ENCODE measurements around the gene PROM2.
A peak's percentile ranks its signal among the peaks of the same experiment; 100 is the strongest.

Gene PROM2

GRCh38 chr2:95311815-95312542 lies 37.7 kb downstream of the PROM2 start:
- H3K4me2 ChIP-seq (ENCODE audit: low read length), result no peak overlapping the region
- H4K8ac ChIP-seq (ENCODE audit: low read depth, low read length), result no peak overlapping the region
- no peak overlapping the region for H3K14ac ChIP-seq (ENCODE audit: low read length)
- H2BK120ac ChIP-seq (ENCODE audit: insufficient read depth, low read length, poor library complexity), result no peak overlapping the region
- no peaks in the 10 kb centered on the region for H3K36me3 ChIP-seq (ENCODE audit: control insufficient read depth in 1 of 2, insufficient read depth in 2 of 2, low read length in 2 of 2)
- H3K4ac ChIP-seq (ENCODE audit: low read depth, low read length), result no peak overlapping the region
- H3K9me3 ChIP-seq (ENCODE audit: insufficient read depth, low read depth, low read length), result no peaks in the 10 kb centered on the region
- no peak overlapping the region for H3K27ac ChIP-seq (ENCODE audit: low read depth, low read length)
- H3K79me1 ChIP-seq (ENCODE audit: low read length), result no peaks in the 10 kb centered on the region
- no peak overlapping the region for H2AFZ ChIP-seq (ENCODE audit: insufficient read depth, low read length, poor library complexity)
- no peaks in the 10 kb centered on the region for H3K79me2 ChIP-seq (ENCODE audit: control insufficient read depth, insufficient read depth, low read length, poor library complexity)
- no peak for DNase-seq
- no peak overlapping the region for H3K18ac ChIP-seq (ENCODE audit: low read length)
- no peak overlapping the region for H2BK12ac ChIP-seq (ENCODE audit: low read length)
- H4K12ac ChIP-seq (ENCODE audit: low read depth, low read length), result no peak overlapping the region
- no peak overlapping the region for H3K4me3 ChIP-seq (ENCODE audit: low read depth, low read length)
- H3K4me1 ChIP-seq (ENCODE audit: control insufficient read depth in 1 of 2, insufficient read depth in 2 of 2, low read length in 2 of 2), result peaks cover 2 to 10% of the 10 kb centered on the region in 2 experiments
- no peak overlapping the region for H4K91ac ChIP-seq (ENCODE audit: low read depth, low read length)
- no CpG with 5 or more reads among the region's 26 CpGs for WGBS (ENCODE audit: extremely low coverage, insufficient coverage, insufficient read length)
- no peak overlapping the region for H3K9ac ChIP-seq (ENCODE audit: low read length)
- H2AK5ac ChIP-seq (ENCODE audit: low read length), result no peak overlapping the region
- H3K23ac ChIP-seq (ENCODE audit: low read length), result no peak overlapping the region
- no peaks in the 10 kb centered on the region for H3K27me3 ChIP-seq (ENCODE audit: insufficient read depth, low read length)
- H2BK5ac ChIP-seq (ENCODE audit: low read depth, low read length, poor library complexity), result no peak overlapping the region

- Histone ChIP-seq H4K12ac (ENCODE audit: low read depth, low read length) (no peak overlapping the region), H2BK120ac (ENCODE audit: insufficient read depth, low read length, poor library complexity) (no peak overlapping the region), H2BK12ac (ENCODE audit: low read length) (no peak overlapping the region), H3K79me2 (ENCODE audit: control insufficient read depth, insufficient read depth, low read length, poor library complexity) (no peaks in the 10 kb centered on the region), H3K18ac (ENCODE audit: low read length) (no peak overlapping the region), H3K4me3 (ENCODE audit: low read depth, low read length) (no peak overlapping the region), H3K79me1 (ENCODE audit: low read length) (no peaks in the 10 kb centered on the region), H3K4ac (ENCODE audit: low read depth, low read length) (no peak overlapping the region), H3K14ac (ENCODE audit: low read length) (no peak overlapping the region), H4K91ac (ENCODE audit: low read depth, low read length) (no peak overlapping the region), H4K8ac (ENCODE audit: low read depth, low read length) (no peak overlapping the region), H3K9ac (ENCODE audit: low read length) (no peak overlapping the region), H3K27me3 (ENCODE audit: insufficient read depth, low read length) (no peaks in the 10 kb centered on the region), H2BK5ac (ENCODE audit: low read depth, low read length, poor library complexity) (no peak overlapping the region), H3K36me3 (ENCODE audit: control insufficient read depth in 1 of 2, insufficient read depth in 2 of 2, low read length in 2 of 2) (no peaks in the 10 kb centered on the region), H3K23ac (ENCODE audit: low read length) (no peak overlapping the region), H3K4me2 (ENCODE audit: low read length) (no peak overlapping the region), H3K4me1 (ENCODE audit: control insufficient read depth in 1 of 2, insufficient read depth in 2 of 2, low read length in 2 of 2) (peaks cover 6 to 14% of the 10 kb centered on the region in 2 experiments), H2AFZ (ENCODE audit: insufficient read depth, low read length, poor library complexity) (no peak overlapping the region), H2AK5ac (ENCODE audit: low read length) (no peak overlapping the region), H3K27ac (ENCODE audit: low read depth, low read length) (no peak overlapping the region), H3K9me3 (ENCODE audit: insufficient read depth, low read depth, low read length) (no peaks in the 10 kb centered on the region)
- WGBS (ENCODE audit: extremely low coverage, insufficient coverage, insufficient read length), result no CpG with 5 or more reads among the region's 24 CpGs
- DNase-seq, result no peak
These were observed 38.4 kb downstream of the PROM2 start for GRCh38 chr2:95312543-95313201.

GRCh38 chr2:95313296-95314131 lies 39.3 kb downstream of the PROM2 start:
- WGBS (ENCODE audit: extremely low coverage, insufficient coverage, insufficient read length), result no CpG with 5 or more reads among the region's 16 CpGs
- no peaks in the 10 kb centered on the region for H3K9me3 ChIP-seq (ENCODE audit: insufficient read depth, low read depth, low read length)
- DNase-seq, result peak in 1 of 2 donors; percentile 38

GRCh38 chr2:95314598-95314963 lies 40.3 kb downstream of the PROM2 start:
- Histone ChIP-seq H2BK12ac (ENCODE audit: low read length) (no peak overlapping the region), H3K9me3 (ENCODE audit: insufficient read depth, low read depth, low read length) (no peaks in the 10 kb centered on the region), H4K12ac (ENCODE audit: low read depth, low read length) (no peak overlapping the region), H3K79me1 (ENCODE audit: low read length) (no peaks in the 10 kb centered on the region), H4K8ac (ENCODE audit: low read depth, low read length) (no peak overlapping the region), H2AK5ac (ENCODE audit: low read length) (no peak overlapping the region), H2AFZ (ENCODE audit: insufficient read depth, low read length, poor library complexity) (no peak overlapping the region), H3K14ac (ENCODE audit: low read length) (no peak overlapping the region), H3K36me3 (ENCODE audit: control insufficient read depth in 1 of 2, insufficient read depth in 2 of 2, low read length in 2 of 2) (no peaks in the 10 kb centered on the region), H3K79me2 (ENCODE audit: control insufficient read depth, insufficient read depth, low read length, poor library complexity) (no peaks in the 10 kb centered on the region), H3K4me1 (ENCODE audit: control insufficient read depth in 1 of 2, insufficient read depth in 2 of 2, low read length in 2 of 2) (peaks cover 6 to 14% of the 10 kb centered on the region in 2 experiments), H2BK5ac (ENCODE audit: low read depth, low read length, poor library complexity) (no peak overlapping the region), H3K18ac (ENCODE audit: low read length) (no peak overlapping the region), H3K27ac (ENCODE audit: low read depth, low read length) (no peak overlapping the region), H3K27me3 (ENCODE audit: insufficient read depth, low read length) (no peaks in the 10 kb centered on the region), H4K91ac (ENCODE audit: low read depth, low read length) (no peak overlapping the region), H3K9ac (ENCODE audit: low read length) (no peak overlapping the region), H2BK120ac (ENCODE audit: insufficient read depth, low read length, poor library complexity) (no peak overlapping the region), H3K4ac (ENCODE audit: low read depth, low read length) (no peak overlapping the region), H3K4me3 (ENCODE audit: low read depth, low read length) (no peak overlapping the region), H3K23ac (ENCODE audit: low read length) (no peak overlapping the region), H3K4me2 (ENCODE audit: low read length) (no peak overlapping the region)
- WGBS (ENCODE audit: extremely low coverage, insufficient coverage, insufficient read length), result no CpG with 5 or more reads among the region's 11 CpGs
- DNase-seq, result no peak

More at GRCh38 chr2:95313296-95314131, 39.3 kb downstream of the PROM2 start:
- H3K79me2 ChIP-seq (ENCODE audit: control insufficient read depth, insufficient read depth, low read length, poor library complexity), result no peaks in the 10 kb centered on the region
- H3K4me2 ChIP-seq (ENCODE audit: low read length), result no peak overlapping the region
- H2BK12ac ChIP-seq (ENCODE audit: low read length), result no peak overlapping the region
- no peaks in the 10 kb centered on the region for H3K79me1 ChIP-seq (ENCODE audit: low read length)
- no peak overlapping the region for H3K14ac ChIP-seq (ENCODE audit: low read length)
- no peak overlapping the region for H2AK5ac ChIP-seq (ENCODE audit: low read length)
- no peak overlapping the region for H3K4ac ChIP-seq (ENCODE audit: low read depth, low read length)
- no peak overlapping the region for H2BK120ac ChIP-seq (ENCODE audit: insufficient read depth, low read length, poor library complexity)
- H3K9ac ChIP-seq (ENCODE audit: low read length), result no peak overlapping the region
- H3K36me3 ChIP-seq (ENCODE audit: control insufficient read depth in 1 of 2, insufficient read depth in 2 of 2, low read length in 2 of 2), result no peaks in the 10 kb centered on the region
- H3K4me1 ChIP-seq (ENCODE audit: control insufficient read depth in 1 of 2, insufficient read depth in 2 of 2, low read length in 2 of 2), result peaks cover 6 to 14% of the 10 kb centered on the region in 2 experiments
- no peak overlapping the region for H2BK5ac ChIP-seq (ENCODE audit: low read depth, low read length, poor library complexity)
- no peak overlapping the region for H3K23ac ChIP-seq (ENCODE audit: low read length)
- no peak overlapping the region for H2AFZ ChIP-seq (ENCODE audit: insufficient read depth, low read length, poor library complexity)
- H3K27ac ChIP-seq (ENCODE audit: low read depth, low read length), result no peak overlapping the region
- H3K18ac ChIP-seq (ENCODE audit: low read length), result no peak overlapping the region
- H4K12ac ChIP-seq (ENCODE audit: low read depth, low read length), result no peak overlapping the region
- no peak overlapping the region for H3K4me3 ChIP-seq (ENCODE audit: low read depth, low read length)
- H4K91ac ChIP-seq (ENCODE audit: low read depth, low read length), result no peak overlapping the region
- no peaks in the 10 kb centered on the region for H3K27me3 ChIP-seq (ENCODE audit: insufficient read depth, low read length)
- H4K8ac ChIP-seq (ENCODE audit: low read depth, low read length), result no peak overlapping the region

Measured in trophoblast cell (in vitro differentiated cells and primary cell).